ENCODE measurements around the gene CCL17.

CCL17 gene

GRCh38 chr16:57367116-57367752 is 37.3 kb upstream of the CCL17 start:
- H3K27ac ChIP-seq = no peak overlapping the region
- no peaks in the 10 kb centered on the region for H3K9me3 ChIP-seq
- TF ChIP-seq, protein P1, sequence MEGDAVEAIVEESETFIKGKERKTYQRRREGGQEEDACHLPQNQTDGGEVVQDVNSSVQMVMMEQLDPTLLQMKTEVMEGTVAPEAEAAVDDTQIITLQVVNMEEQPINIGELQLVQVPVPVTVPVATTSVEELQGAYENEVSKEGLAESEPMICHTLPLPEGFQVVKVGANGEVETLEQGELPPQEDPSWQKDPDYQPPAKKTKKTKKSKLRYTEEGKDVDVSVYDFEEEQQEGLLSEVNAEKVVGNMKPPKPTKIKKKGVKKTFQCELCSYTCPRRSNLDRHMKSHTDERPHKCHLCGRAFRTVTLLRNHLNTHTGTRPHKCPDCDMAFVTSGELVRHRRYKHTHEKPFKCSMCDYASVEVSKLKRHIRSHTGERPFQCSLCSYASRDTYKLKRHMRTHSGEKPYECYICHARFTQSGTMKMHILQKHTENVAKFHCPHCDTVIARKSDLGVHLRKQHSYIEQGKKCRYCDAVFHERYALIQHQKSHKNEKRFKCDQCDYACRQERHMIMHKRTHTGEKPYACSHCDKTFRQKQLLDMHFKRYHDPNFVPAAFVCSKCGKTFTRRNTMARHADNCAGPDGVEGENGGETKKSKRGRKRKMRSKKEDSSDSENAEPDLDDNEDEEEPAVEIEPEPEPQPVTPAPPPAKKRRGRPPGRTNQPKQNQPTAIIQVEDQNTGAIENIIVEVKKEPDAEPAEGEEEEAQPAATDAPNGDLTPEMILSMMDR (IDR thresholded peaks at IDR 0.05) = no peak
- H3K4me1 ChIP-seq (ENCODE audit: control insufficient read depth in 1 of 2, insufficient read depth in 1 of 2, low read depth in 1 of 2, low read length in 1 of 2) = no peaks in the 10 kb centered on the region
- no peak overlapping the region for H3K4me3 ChIP-seq (ENCODE audit: low read depth in 1 of 2, low read length in 1 of 2)
- peaks cover 34% of the 10 kb centered on the region for H3K27me3 ChIP-seq
- H3K36me3 ChIP-seq = no peaks in the 10 kb centered on the region

GRCh38 chr16:57371494-57372371 is 32.8 kb upstream of the CCL17 start:
- H3K27ac ChIP-seq = no peak overlapping the region
- H3K36me3 ChIP-seq = no peaks in the 10 kb centered on the region
- H3K4me3 ChIP-seq (ENCODE audit: low read depth in 1 of 2, low read length in 1 of 2) = no peak overlapping the region
- H3K4me1 ChIP-seq (ENCODE audit: control insufficient read depth in 1 of 2, insufficient read depth in 1 of 2, low read depth in 1 of 2, low read length in 1 of 2) = no peaks in the 10 kb centered on the region
- TF ChIP-seq, protein P1 (IDR thresholded peaks at IDR 0.05) = no peak
- no peaks in the 10 kb centered on the region for H3K9me3 ChIP-seq
- peaks cover 37% of the 10 kb centered on the region for H3K27me3 ChIP-seq

DNA sequence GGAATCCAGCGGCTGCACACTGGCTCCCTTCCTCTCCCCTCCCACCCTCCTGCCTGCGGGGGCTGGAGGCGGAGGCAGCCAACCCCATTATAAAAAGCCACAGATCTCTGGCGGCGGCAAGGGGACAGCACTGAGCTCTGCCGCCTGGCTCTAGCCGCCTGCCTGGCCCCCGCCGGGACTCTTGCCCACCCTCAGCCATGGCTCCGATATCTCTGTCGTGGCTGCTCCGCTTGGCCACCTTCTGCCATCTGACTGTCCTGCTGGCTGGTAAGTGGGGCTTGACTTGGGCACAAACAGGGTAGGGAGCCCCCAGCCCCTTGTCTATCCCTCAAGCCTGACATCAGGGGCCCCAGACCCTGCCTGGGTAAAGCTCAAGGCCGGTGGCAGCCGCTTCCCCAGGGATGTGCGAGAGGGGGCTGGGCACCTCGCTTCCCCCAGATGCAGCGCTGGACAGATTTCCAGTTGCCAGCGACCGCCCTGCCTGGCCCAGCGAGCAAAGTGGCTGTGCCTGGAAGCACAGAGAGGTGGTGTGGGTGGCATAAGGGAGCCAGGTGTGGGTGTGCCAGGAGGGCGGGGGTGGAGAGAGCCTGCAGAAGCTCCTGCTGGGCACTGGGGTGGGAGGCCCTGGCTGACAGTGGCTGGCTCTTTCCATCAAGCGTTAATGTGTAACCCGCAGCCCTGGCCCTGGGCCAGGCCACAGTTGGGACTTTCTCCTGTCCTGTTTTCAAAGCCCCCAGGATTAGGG is 32.0 kb upstream of the CCL17 start, which contains the start of gene CX3CL1:
Gene CX3CL1 (plus strand): TSS at position 119 of the 745 bp plus-strand sequence. CDS start 79 bp downstream, at position 198.
- H3K4me3 ChIP-seq (ENCODE audit: low read depth in 1 of 2, low read length in 1 of 2) = no peak within 1 kb of the TSS
- TF ChIP-seq, protein P1 (IDR thresholded peaks at IDR 0.05) = no peak
- H3K27ac ChIP-seq = no peak within 1 kb of the TSS

GRCh38 chr16:57373117-57373947 is 31.2 kb upstream of the CCL17 start:
- Histone ChIP-seq H3K27me3 (peaks cover 38% of the 10 kb centered on the region), H3K36me3 (no peaks in the 10 kb centered on the region), H3K9me3 (no peaks in the 10 kb centered on the region), H3K27ac (no peak overlapping the region), H3K4me1 (ENCODE audit: control insufficient read depth in 1 of 2, insufficient read depth in 1 of 2, low read depth in 1 of 2, low read length in 1 of 2) (no peaks in the 10 kb centered on the region), H3K4me3 (ENCODE audit: low read depth in 1 of 2, low read length in 1 of 2) (no peak overlapping the region)
- TF ChIP-seq, protein P1 (IDR thresholded peaks at IDR 0.05) = no peak

More for the DNA sequence above, 32.0 kb upstream of the CCL17 start, which contains the start of gene CX3CL1:
- no peaks in the 10 kb centered on the region for H3K36me3 ChIP-seq
- no peaks in the 10 kb centered on the region for H3K4me1 ChIP-seq (ENCODE audit: control insufficient read depth in 1 of 2, insufficient read depth in 1 of 2, low read depth in 1 of 2, low read length in 1 of 2)
- H3K9me3 ChIP-seq = no peaks in the 10 kb centered on the region
- peaks cover 38% of the 10 kb centered on the region for H3K27me3 ChIP-seq

Measured in neutrophil (primary cell).